ENCODE data around the gene C1orf21.

GRCh38 chr1:184366997-184367396 is 19.8 kb upstream of the C1orf21 start:
- TF ChIP-seq CTCF (IDR thresholded peaks at IDR 0.05 in 8 of 11, conservative IDR thresholded peaks at IDR 0.05 in 3 of 11): no peak
- TF ChIP-seq POLR2A (IDR thresholded peaks at IDR 0.05): no peak
- TF ChIP-seq POLR2AphosphoS5 (IDR thresholded peaks at IDR 0.05): no peak
